ENCODE data around the gene AXIN1. TPM values are rescaled to one million over a fixed set of nuclear protein-coding genes. Genes with fewer than 3 reads are reported as not detected.
"Not testable (repeated sequence)": the region's sequence is repeated elsewhere in the genome, so short reads cannot be mapped to it uniquely, and the experiment has no call there.

AXIN1 gene
- total RNA-seq, 1 donor from 2014 or later, result 15.9 TPM

GRCh38 chr16:369866-370436, 17.4 kb upstream of the AXIN1 start:
- peak in 1 of 2 donors; percentile 53 for DNase-seq (ENCODE audit: low read depth in 2 of 2)

DNA sequence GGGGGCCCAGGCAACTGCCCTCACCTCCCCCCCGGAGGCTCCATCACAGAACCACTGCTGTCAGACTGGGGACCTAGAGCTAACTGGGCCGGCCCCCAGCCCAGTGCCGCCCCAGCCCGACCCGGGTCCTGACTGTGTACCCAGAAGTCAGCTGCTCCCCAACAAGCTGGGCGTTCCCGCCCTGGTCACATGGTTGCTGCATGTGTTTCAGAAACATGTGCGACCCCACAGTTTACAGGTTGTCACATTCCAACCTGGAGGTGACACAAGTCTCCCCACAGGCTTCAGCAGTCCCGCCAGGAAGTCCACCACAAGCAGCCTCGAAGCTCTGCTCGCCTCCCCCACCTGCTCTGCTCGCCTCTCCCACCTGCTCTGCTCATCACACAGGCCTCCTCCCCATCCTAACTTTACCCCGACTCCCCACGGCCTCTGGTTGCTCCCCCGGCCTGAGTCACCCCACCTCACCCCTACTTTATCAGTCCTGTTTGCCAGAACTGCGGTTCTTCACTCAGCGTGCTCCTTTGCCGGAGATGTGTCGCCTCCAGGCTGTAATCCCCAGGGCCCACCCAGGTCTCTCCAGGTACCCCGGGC, 16.8 kb upstream of the AXIN1 start:
- DNase-seq (ENCODE audit: low read depth in 2 of 2), result no peak

- no peak for DNase-seq (ENCODE audit: low read depth in 2 of 2)
Measured at GRCh38 chr16:368388-369158, 16.1 kb upstream of the AXIN1 start.

- DNase-seq (ENCODE audit: low read depth in 2 of 2), result no peak
Measured at GRCh38 chr16:367333-367903, 14.9 kb upstream of the AXIN1 start.

DNA sequence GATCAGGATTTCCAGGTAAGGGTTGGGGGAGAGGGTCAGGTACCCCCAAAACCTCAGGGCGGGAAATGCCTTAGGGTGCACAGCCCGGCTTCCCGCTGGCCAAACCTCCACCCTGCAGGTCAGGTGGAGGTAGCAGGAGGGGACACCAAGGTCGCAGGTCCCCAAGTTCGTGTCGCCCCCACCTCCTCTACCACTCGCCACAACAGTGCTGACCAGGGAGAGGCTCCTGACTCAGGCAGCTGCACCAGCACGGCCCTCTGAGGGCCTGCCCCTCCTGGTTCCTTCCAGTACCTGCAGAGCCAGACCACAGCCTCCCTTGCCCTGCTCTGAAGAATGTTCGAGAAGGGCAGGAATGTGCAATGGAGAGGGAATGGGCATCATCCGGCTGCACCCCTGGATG, 14.0 kb upstream of the AXIN1 start:
- no peak for DNase-seq (ENCODE audit: low read depth in 2 of 2)

- DNase-seq (ENCODE audit: low read depth in 2 of 2), result no peak
Measured at GRCh38 chr16:364595-365491, 12.3 kb upstream of the AXIN1 start.

- no peak for DNase-seq (ENCODE audit: low read depth in 2 of 2)
Measured at GRCh38 chr16:363766-364490, 11.4 kb upstream of the AXIN1 start.

- DNase-seq (ENCODE audit: low read depth in 2 of 2), result no peak
Measured at GRCh38 chr16:363110-363765, 10.7 kb upstream of the AXIN1 start.

DNA sequence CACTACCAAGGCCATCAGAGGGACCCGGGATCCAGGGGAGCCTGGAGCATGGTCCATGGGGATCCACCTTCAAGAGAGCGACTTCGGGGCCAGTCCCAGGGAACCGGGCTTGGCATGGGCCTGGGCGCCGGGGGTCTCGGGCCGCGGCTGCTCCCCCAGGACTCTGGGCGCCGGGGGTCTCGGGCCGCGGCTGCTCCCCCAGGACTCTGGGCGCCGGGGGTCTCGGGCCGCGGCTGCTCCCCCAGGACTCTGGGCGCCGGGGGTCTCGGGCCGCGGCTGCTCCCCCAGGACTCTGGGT, 10.1 kb upstream of the AXIN1 start:
- DNase-seq (ENCODE audit: low read depth in 2 of 2), result not testable (repeated sequence)

GRCh38 chr16:361872-362701, 9.6 kb upstream of the AXIN1 start:
- peak; percentile 83 to 86 for DNase-seq (ENCODE audit: low read depth in 2 of 2)

DNA sequence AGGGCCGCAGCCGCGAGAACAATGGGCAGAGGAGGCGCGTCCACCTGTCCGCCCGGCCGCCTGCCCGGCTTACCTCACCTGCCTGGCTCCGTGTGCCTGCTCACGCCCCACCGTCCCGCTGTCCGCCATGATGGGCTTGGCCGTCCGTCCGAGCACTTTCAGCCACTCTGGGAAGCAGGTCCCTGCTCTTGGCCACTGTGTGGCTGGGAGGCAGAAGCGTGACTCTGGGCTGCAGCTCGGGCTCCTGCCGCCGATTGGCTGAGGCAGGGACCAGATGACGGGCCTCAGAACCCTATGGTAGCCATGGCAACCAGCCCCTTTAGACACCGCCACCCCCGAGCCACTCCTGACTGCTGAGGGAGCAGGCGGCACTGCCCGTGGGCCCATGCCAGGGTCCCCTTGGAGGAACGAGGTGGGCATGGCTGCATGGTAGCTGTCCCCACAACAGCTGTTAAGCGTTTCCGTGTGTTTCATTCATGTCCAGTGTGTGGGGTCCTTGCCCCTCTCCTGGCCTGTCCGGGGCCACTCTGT, 8.9 kb upstream of the AXIN1 start:
- DNase-seq (ENCODE audit: low read depth in 2 of 2), result no peak

GRCh38 chr16:360698-361336, 8.3 kb upstream of the AXIN1 start:
- DNase-seq (ENCODE audit: low read depth in 2 of 2), result no peak

DNA sequence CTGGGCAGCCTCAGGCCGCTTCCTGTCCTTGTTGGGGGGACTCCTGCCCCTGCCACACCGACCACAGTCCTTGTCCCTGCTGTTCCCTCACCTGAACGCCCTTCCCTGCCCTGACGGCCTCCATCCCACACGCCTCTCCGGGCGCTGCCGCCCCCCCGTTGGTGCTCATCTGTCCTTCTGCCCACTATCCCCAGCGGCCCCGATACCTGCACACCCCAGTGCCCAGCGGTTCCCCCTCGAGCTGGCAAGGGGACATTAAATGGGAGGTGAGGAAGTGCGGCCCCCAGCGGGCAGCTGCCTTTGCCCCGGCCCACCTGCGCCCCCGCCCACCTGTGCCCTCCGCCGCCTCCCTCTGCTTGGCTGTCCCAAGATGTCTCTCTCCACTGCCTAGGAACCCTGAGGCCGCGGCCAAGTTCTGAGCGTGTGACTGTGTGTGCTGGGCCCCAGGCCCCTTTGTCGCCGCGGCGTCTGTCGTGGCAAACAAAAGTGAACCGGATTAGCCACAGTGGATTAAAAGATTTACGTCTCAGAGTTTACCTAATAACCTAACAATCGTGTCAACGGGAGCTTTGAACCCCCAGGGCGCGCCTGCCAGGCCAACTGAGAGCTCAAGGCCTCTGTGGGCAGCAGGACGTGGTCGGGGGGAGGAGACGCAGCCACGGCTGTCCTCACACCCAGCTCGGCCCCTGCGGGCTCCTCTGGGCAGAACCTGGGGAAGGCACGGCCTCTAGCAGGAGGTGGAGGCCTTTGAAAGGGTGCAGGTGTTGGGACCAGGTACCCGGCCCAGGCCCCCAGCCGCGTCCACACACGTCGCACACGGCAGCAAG, 7.6 kb upstream of the AXIN1 start:
- no peak for DNase-seq (ENCODE audit: low read depth in 2 of 2)

DNA sequence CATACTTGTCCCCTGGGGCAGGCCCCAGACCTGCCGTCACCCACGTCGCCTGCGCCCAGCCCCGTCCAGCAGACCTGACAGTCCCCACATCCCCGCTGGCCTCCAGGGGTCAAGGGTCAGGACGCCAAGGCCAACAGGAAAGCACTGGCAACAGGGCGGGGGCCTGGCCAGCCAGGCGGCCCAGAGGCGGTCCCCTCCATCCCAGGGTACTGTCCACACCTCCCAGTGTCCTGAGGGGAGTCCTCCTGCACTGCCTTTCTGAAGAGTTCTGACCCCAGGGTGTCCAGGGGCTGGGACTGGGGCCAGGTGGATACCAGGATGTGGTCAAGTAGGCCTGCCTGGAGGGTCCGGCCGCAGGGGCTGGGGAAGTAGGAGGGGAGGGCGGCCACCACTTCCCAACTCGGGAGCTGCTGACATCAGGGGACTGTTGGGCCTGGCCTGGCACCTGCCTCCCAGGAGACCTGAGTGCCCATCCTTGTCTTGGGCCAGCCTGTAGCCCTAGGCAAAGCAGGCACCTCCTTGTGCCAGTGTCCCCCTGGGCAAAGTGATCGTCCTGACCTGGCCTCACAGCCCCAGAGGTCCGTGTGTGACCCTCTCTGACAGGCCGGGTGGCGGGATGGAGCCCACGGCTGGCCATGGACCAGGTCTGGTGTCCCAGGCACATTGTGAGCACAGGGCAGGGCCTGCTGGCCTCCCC, 6.7 kb upstream of the AXIN1 start:
- DNase-seq (ENCODE audit: low read depth in 2 of 2), result no peak

- no peak for DNase-seq (ENCODE audit: low read depth in 2 of 2)
Measured at GRCh38 chr16:356741-357140, 4.2 kb upstream of the AXIN1 start.

GRCh38 chr16:354971-355461, 2.5 kb upstream of the AXIN1 start:
- no peak for DNase-seq (ENCODE audit: low read depth in 2 of 2)

GRCh38 chr16:354291-354881, 1.9 kb upstream of the AXIN1 start:
- no peak for DNase-seq (ENCODE audit: low read depth in 2 of 2)

Measured in lung microvascular endothelial cell (primary cell).